ENCODE results near the gene NOA1. TPM values are rescaled to one million over a fixed set of nuclear protein-coding genes. Genes with fewer than 3 reads are reported as not detected.
"Not testable (repeated sequence)": the region's sequence is repeated elsewhere in the genome, so short reads cannot be mapped to it uniquely, and the experiment has no call there.

Gene NOA1
- total RNA-seq, 1 experiment from 2014 or later: 12.4 TPM

DNA sequence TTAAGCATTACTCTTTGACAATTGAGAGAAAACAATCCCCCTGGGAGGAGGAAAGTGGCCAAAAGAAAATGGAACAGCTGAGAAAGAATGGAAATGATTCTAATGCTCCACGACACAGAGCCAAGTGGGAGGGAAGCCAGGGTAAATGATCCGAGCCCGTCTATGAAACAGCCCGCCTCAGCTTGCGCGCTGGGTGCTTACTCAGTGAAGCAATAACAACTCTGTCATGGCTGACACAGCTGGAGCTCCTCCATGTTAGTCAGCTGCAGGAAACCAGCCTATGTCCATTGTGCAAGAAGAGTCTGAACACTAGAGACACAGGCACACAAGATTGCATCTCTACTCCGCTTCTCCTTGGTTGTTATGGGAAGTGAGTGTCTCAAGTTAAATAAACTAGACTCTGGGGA, 19.3 kb downstream of the NOA1 start:
- peak; percentile 77 for DNase-seq (ENCODE audit: low read depth)

DNA sequence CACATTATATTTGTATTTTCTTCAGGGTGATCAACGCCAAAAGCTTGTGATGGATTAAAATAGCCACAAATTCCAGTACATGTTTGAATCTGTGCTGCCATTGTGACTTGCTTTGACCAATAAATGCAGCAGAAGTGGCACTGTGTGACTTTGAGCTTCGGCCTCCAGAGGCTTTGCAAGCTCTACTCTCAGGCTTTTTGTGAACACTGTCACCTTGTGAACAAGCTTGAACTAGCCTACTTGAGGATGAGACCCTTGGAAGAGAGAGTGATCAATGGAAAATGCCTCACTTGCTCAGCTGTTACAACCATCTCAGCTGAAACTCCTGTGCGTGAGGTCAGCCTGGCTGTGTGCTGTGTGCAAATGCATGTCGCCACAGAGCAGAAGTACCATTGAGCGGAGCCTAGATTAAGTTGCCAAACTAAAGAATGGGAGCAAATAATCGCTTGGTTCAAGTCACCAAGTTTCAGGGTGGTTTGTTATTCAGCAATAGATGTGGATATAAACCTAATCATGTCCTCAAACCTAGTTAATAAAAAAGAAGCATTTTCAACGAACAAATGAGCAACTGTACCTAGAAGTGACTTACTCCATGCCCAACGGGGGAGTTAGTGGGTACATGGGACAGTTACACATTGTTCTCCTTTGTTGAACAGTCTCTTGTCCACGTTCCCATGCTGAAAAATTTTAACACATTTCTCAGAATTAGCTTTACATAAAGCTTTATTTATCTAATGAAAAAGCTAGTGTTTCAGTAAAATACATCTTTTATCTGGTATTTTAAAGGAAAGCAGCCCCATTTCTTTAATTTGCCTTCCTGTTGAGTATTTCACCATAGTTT, 23.5 kb downstream of the NOA1 start:
- no peak for DNase-seq (ENCODE audit: low read depth)

DNA sequence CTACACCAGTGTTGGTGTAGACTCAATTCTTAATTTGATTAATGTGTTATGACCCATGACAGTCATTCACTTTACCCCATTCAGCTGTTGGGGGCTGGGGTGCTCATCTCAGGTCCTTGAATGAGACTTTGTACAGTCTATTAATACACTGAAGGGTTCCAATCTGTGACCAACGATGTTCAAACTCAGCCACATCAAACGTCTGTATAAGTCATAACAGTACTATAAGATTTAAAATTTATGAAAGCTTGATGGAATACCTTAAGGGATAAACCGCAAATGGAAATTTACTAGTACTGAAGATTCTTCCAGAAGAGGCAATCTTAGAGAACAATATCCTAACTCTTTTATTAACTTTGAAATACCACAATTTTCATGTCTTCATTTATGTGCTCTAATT, 36.0 kb downstream of the NOA1 start:
- no peak for DNase-seq (ENCODE audit: low read depth)

DNA sequence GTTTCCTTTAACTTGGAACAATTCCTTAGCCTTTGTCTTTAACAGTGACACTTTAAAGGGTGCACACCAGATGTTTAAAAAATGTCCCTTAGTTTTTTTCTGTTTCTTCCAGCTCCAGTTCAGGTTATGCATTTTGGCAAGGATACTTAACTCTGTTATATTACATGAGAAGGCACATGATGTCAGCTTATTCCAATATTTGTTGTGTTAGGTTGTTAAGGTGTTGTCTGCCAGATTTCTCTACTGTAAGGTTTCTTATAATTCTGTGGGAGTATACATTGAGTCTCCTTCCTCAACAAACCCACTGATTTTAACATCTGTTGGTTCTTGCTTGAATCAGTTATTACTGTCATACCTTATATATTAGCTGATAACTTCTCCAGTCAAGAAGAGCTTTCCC, 36.4 kb downstream of the NOA1 start:
- no peak for DNase-seq (ENCODE audit: low read depth)

DNA sequence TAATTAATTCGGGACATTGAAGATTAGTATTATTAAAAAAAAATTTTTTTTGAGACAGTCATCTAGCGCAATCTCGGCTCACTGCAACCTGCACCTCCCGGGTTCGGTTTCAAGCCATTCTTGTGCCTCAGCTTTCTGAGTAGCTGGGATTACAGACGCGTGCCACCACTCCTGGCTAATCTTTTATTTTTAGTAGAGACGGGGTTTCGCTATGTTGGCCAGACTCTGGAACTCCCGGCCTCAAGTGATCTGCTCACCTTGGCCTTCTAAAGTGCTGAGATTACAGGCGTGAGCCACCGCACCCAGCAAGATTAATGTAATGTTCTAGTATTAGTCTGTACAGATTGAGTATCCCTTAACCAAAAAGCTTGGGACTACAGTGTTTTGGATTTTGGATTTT, 37.0 kb downstream of the NOA1 start:
- no peak for DNase-seq (ENCODE audit: low read depth)

DNA sequence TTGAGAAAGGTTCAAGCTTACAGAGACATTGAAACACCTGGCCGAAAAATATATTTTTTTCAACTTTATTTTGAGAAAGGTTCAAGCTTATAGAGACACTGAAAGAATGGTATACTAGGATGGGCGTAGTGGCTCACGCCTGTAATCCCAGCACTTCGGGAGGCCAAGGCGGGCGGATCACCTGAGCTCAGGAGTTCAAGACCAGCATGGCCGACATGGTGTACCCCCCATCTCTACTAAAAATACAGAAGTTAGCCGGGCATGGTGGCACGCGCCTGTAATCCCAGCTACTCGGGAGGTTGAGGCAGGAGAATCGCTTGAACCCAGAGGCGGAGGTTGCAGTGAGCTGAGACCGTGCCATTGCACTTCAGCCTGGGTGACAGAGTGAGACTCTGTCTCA, 37.6 kb downstream of the NOA1 start:
- DNase-seq (ENCODE audit: low read depth): not testable (repeated sequence)

DNA sequence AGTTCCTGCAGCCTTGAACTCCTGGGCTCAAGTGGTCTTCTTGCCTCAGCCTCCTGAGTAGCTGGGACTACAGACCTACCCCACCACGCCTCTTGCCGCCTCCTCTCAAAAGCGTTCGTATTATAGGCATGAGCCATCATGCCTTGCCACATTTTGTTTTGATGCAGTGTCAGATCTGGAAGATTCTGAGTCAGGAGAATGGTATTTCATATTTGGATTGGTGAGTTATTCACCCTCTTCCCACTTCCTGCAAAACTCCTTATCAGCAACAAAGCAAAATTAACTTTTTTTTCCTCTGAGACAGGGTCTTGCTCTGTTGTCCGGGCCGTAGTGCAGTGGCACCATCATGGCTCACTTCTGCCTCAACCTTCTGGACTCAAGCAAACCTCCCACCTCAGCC, 40.1 kb downstream of the NOA1 start:
- DNase-seq (ENCODE audit: low read depth): peak; percentile 90

DNA sequence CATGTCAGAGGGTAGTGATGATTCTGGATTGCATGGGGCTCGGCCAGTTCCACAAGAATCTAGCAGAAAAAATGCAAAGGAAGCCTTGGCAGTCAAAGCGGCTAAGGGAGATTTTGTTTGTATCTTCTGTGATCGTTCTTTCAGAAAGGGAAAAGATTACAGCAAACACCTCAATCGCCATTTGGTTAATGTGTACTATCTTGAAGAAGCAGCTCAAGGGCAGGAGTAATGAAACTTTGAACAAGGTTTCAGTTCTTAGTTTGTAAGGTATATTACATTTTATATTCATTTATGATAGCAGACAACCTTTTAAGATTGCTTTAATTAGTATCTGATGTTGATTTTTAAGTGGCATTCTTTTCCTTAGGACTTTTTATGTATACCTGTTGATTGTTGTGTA, 45.5 kb downstream of the NOA1 start:
- no peak for DNase-seq (ENCODE audit: low read depth)

DNA sequence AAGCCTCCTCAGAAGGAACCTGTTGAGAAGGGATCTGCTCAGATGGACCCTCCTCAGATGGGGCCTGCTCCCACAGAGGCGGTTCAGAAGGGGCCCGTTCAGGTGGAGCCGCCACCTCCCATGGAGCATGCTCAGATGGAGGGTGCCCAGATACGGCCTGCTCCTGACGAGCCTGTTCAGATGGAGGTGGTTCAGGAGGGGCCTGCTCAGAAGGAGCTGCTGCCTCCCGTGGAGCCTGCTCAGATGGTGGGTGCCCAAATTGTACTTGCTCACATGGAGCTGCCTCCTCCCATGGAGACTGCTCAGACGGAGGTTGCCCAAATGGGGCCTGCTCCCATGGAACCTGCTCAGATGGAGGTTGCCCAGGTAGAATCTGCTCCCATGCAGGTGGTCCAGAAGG, 46.8 kb downstream of the NOA1 start:
- no peak for DNase-seq (ENCODE audit: low read depth)

DNA sequence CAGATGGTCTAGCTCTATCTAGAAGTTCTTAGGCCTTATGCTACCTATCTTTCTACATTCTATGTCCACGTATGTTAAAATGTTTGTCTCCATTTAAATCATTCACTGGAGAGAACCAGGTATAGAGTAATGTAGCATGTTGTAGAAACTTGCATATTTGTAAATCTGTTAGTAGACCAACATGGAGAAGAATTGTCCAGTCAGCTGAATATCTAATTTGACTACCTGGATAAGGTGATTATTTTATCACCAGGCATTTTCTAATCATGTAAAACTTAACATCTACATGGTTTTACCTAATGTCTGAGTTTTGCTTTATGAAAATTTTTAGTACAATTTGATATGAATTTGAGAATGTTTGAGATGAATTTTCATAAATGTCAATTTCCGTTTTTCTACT, 50.2 kb downstream of the NOA1 start:
- no peak for DNase-seq (ENCODE audit: low read depth)

DNA sequence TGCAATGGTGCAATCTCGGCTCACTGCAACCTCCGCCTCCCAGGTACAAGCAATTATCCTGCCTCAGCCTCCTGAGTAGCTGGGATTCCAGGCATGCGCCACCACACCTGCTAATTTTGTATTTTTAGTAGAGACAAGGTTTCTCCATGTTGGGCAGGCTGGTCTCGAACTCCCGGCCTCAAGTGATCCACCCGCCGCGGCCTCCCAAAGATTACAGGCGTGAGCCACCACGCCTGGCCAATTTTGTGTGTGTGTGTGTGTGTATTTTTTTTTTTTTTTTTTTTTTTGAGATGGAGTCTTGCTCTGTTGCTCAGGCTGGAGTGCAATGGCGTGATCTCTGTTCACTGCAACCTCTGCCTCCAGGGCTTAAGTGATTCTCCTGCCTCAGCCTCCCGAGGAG, 62.4 kb downstream of the NOA1 start:
- not testable (repeated sequence) for DNase-seq (ENCODE audit: low read depth)

DNA sequence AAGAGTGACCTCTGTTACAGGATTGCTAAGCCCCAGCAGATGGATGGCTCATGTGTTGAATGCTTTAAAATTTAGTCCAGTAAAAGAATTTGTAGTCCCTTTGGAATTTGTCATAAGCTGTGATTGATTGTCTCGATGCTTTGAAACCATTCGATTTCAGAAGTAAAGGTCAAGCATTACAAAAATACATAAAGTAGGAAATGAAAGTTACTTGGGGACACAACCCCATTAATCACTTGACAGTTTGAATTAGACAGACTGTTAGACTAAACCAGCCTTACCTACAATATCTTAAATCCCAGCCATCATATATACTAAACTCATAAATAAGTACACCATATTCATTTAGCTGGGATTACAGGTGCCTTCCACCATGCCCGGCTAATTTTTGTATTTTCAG, 63.1 kb downstream of the NOA1 start:
- no peak for DNase-seq (ENCODE audit: low read depth)

Other genes starting within 250 kb of the NOA1 start
- gene SPINK2, start 155.9 kb downstream of the NOA1 start, total RNA-seq (2014; rRNA removed; shearing (Covaris generic)): 3.1 TPM in 1 of 2 replicates, not detected in the other
- gene REST, start 69.7 kb downstream of the NOA1 start, total RNA-seq (2014; rRNA removed; shearing (Covaris generic)): 19.6 and 26.9 TPM in 2 replicates
- 141 and 147 TPM in 2 replicates for gene POLR2B, start 1.3 kb upstream of the NOA1 start, total RNA-seq (2014; rRNA removed; shearing (Covaris generic))
- 127 and 145 TPM in 2 replicates for gene IGFBP7, start 132.8 kb upstream of the NOA1 start, total RNA-seq (2014; rRNA removed; shearing (Covaris generic))